Gastroesophageal sphincter (tissue), 3 donors: ENCODE measurements around the gene ABAT.

Source experiments
- POLR2A ChIP-seq, 2 donors: fragments of 450-650 bp; IDR thresholded peaks; one replicate each; pipeline ENCODE4 v1.6.1; 2017; ENCODE audit warnings: antibody characterized with exemption in 2 of 2, mild to moderate bottlenecking in 2 of 2, moderate library complexity in 1 of 2
- POLR2AphosphoS5 ChIP-seq: sonication (generic); formaldehyde crosslinking; IDR thresholded peaks from one replicate; pipeline ENCODE4 v1.6.1; 2017; ENCODE audit warnings: antibody characterized with exemption
- TF ChIP-seq, protein P1 (sequence below), 4 experiments: fragments of 200-600 bp in 2 of 4; fragments of 450-650 bp in 2 of 4; sonication (generic) in 1 of 4; IDR thresholded peaks; one replicate each; pipeline ENCODE4 v1.5.1; 2017 to 2019; ENCODE audit warnings: antibody characterized with exemption in 4 of 4, mild to moderate bottlenecking in 2 of 4, moderate library complexity in 2 of 4

DNA sequence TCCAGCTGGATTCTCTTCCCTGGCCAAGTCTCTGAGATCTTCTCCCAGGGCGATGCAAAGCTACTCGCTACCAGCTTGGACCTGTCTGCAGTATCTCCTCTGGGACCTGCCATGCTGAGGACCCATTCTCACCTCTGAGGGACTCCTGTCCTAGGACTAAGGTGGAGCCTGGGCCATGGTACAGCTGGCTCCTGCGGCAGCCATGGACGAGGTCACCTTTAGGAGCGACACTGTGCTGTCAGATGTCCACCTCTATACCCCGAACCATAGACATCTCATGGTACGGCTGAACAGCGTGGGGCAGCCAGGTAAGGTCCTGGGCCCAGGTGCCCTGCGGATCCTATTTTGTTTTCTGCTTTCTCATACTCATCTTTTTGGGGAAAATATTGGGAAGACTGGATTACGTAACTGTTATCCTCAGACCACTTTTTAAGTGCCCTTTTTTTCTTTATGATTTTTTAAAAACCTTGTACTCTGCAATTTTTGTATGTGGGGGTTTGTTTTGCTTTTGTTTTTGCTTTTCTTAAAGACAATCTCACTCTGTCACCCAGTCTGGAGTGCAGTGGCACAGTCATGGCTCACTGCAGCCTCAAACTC lies 48.8 kb upstream of the ABAT start:
- TF ChIP-seq, protein P1, sequence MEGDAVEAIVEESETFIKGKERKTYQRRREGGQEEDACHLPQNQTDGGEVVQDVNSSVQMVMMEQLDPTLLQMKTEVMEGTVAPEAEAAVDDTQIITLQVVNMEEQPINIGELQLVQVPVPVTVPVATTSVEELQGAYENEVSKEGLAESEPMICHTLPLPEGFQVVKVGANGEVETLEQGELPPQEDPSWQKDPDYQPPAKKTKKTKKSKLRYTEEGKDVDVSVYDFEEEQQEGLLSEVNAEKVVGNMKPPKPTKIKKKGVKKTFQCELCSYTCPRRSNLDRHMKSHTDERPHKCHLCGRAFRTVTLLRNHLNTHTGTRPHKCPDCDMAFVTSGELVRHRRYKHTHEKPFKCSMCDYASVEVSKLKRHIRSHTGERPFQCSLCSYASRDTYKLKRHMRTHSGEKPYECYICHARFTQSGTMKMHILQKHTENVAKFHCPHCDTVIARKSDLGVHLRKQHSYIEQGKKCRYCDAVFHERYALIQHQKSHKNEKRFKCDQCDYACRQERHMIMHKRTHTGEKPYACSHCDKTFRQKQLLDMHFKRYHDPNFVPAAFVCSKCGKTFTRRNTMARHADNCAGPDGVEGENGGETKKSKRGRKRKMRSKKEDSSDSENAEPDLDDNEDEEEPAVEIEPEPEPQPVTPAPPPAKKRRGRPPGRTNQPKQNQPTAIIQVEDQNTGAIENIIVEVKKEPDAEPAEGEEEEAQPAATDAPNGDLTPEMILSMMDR (IDR thresholded peaks at IDR 0.05) = no peak
- TF ChIP-seq POLR2A (IDR thresholded peaks at IDR 0.05) (no peak), POLR2AphosphoS5 (no peak)
